Skeletal muscle cell (primary cell): ENCODE data around the gene PATL2.
"Not testable (repeated sequence)": the region's sequence is repeated elsewhere in the genome, so short reads cannot be mapped to it uniquely, and the experiment has no call there.

Experiments used
- DNase-seq: peaks from one replicate; pipeline ENCODE4 v3.0.0-alpha.2; 2010; ENCODE audit warnings: low read depth
- H3K4me3 ChIP-seq: 2 replicates; pipeline ENCODE4 v1.5.1; 2011; ENCODE audit warnings: low read depth, mild to moderate bottlenecking, control low read depth, low read length, moderate library complexity

Gene PATL2

GRCh38 chr15:44697014-44697413, 14.1 kb downstream of the PATL2 start:
- DNase-seq, result no peak
- H3K4me3 ChIP-seq, result no peak overlapping the region

- no peak overlapping the region for H3K4me3 ChIP-seq
- DNase-seq, result no peak
Observed at GRCh38 chr15:44695294-44695693, 15.8 kb downstream of the PATL2 start.

- H3K4me3 ChIP-seq, result no peak overlapping the region
- DNase-seq, result no peak
Observed at GRCh38 chr15:44694416-44694815, 16.7 kb downstream of the PATL2 start.

- H3K4me3 ChIP-seq, result no peak overlapping the region
- no peak for DNase-seq
Observed at GRCh38 chr15:44692659-44693058, 18.5 kb downstream of the PATL2 start.

- H3K4me3 ChIP-seq, DNase-seq: not testable (repeated sequence)
Observed at GRCh38 chr15:44690245-44690644, 20.9 kb downstream of the PATL2 start.

- not testable (repeated sequence) for DNase-seq, H3K4me3 ChIP-seq
Observed at GRCh38 chr15:44689318-44689717, 21.8 kb downstream of the PATL2 start.

- H3K4me3 ChIP-seq, DNase-seq: not testable (repeated sequence)
Observed at GRCh38 chr15:44682809-44683682, 28.1 kb downstream of the PATL2 start.

- H3K4me3 ChIP-seq, result no peak overlapping the region
- no peak for DNase-seq
Observed at GRCh38 chr15:44682211-44682610, 28.9 kb downstream of the PATL2 start.

GRCh38 chr15:44676676-44677075, 34.4 kb downstream of the PATL2 start:
- DNase-seq, result no peak
- no peak overlapping the region for H3K4me3 ChIP-seq

GRCh38 chr15:44675911-44676310, 35.2 kb downstream of the PATL2 start:
- no peak overlapping the region for H3K4me3 ChIP-seq
- DNase-seq, result no peak

GRCh38 chr15:44673639-44674038, 37.5 kb downstream of the PATL2 start:
- DNase-seq, result no peak
- no peak overlapping the region for H3K4me3 ChIP-seq

GRCh38 chr15:44670087-44670950, 40.8 kb downstream of the PATL2 start:
- no peak for DNase-seq
- no peak overlapping the region for H3K4me3 ChIP-seq

- no peak overlapping the region for H3K4me3 ChIP-seq
- no peak for DNase-seq
Observed at GRCh38 chr15:44668921-44669320, 42.2 kb downstream of the PATL2 start.

GRCh38 chr15:44667039-44667360, 44.1 kb downstream of the PATL2 start:
- no peak overlapping the region for H3K4me3 ChIP-seq
- DNase-seq, result no peak

- H3K4me3 ChIP-seq, result no peak overlapping the region
- DNase-seq, result no peak
Observed at GRCh38 chr15:44666210-44667038, 44.7 kb downstream of the PATL2 start.

- peak within 1 kb of the TSS; percentile 99 for H3K4me3 ChIP-seq
- DNase-seq, result peak; percentile 87
Observed at GRCh38 chr15:44663410-44664308, 47.5 kb downstream of the PATL2 start, which contains the start of gene SPG11. SPG11 (minus strand) TSS chr15:44663662; CDS start chr15:44663647, 15 bp downstream.

GRCh38 chr15:44662478-44663409, 48.4 kb downstream of the PATL2 start:
- H3K4me3 ChIP-seq, result peak overlapping the region; percentile 99
- no peak for DNase-seq

GRCh38 chr15:44661576-44661975, 49.5 kb downstream of the PATL2 start:
- no peak for DNase-seq
- H3K4me3 ChIP-seq, result no peak overlapping the region
